CD4-positive, alpha-beta T cell treated with Interleukin-17A for 4 hours (primary cell): ENCODE measurements around the gene FGFR2.

Experiments
- DNase-seq: peaks from one replicate; pipeline ENCODE4 v3.0.0-alpha.2; 2020; ENCODE audit warnings: mixed read lengths

FGFR2 gene

GRCh38 chr10:121609426-121610380 is 11.5 kb upstream of the FGFR2 start:
- no peak for DNase-seq

- DNase-seq = peak; percentile 17
Observed at GRCh38 chr10:121608469-121609190, 10.4 kb upstream of the FGFR2 start.

GRCh38 chr10:121607310-121608055 is 9.2 kb upstream of the FGFR2 start:
- no peak for DNase-seq

DNA sequence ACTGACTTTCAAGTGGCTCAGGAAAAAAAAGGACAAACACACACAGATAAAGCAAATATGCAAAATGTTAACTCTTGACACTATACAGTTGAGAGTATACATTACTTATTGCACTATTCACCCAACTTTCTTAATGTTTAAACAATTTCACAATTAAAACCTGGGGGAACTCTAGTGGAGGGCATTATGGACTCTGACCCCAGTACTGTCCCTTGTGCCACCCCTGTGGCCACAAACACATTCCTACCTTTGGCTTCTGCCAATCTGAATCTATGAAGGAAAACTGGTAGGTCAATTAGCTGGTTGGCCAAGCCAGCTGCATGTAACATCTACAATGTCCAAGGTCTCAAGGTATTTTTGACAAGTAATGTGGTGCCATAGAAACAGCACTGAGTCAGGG is 7.5 kb upstream of the FGFR2 start:
- no peak for DNase-seq

DNA sequence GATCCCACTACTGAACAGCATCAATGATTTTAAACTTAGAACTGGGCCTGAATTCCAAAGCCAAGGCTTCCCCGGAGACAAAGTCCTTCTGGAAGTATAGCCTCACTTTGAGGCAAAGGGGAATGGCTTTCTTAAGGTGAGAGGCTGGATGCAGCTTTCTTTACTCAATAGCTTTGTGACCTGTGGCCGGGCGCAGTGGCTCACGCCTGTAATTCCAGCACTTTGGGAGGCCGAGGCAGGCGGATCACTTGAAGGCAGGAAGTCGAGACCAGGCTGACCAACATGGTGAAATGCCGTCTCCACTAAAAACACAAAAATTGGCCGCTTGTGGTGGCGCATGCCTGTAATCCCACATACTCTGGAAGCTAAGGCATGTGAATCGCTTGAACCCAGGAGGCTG is 3.2 kb upstream of the FGFR2 start:
- no peak for DNase-seq

- no peak for DNase-seq
Observed at GRCh38 chr10:121600611-121601010, 2.4 kb upstream of the FGFR2 start.

- no peak for DNase-seq
Observed at GRCh38 chr10:121599947-121600346, 1.7 kb upstream of the FGFR2 start.

DNA sequence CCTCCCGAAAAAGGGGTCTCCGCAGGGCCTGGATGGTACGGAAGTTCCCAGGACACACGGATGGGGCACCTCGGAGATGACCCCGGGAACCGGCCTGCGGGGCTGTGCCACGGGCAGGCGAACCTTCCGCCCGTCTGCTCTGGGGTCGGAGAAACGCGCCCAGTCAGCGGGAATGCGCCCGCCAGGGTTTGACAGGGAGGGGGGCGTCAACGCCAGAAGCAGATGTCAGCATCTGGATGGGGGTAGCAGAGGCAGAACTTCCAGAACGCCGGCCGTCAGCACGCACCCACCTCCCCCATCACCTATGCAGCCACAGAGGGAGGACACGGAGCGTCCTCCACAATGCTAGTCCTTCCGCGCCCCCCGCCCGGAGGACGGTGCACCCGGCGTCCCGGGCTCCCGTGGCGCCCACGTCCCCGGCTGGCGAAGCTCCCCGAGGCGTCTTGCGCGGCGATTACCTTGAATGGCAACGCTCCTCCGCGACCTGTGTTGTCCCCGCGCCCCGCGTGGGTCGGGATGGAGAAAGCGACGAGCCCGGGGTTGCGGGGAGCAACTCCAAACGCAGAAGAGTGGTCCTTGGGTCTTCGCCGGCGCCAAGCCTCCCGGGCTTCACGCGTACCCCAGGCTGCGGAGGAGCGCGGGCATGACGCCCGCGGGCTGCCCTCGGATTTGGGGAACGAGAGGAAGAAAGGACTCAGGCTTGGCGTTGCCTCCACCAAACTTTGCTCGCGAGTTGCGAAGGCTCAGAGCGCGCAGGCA is 561 bp downstream of the FGFR2 start:
- DNase-seq = no peak

GRCh38 chr10:121596689-121597503 is 1.3 kb downstream of the FGFR2 start:
- no peak for DNase-seq

- DNase-seq = no peak
Observed at GRCh38 chr10:121595806-121596688, 2.2 kb downstream of the FGFR2 start.

DNA sequence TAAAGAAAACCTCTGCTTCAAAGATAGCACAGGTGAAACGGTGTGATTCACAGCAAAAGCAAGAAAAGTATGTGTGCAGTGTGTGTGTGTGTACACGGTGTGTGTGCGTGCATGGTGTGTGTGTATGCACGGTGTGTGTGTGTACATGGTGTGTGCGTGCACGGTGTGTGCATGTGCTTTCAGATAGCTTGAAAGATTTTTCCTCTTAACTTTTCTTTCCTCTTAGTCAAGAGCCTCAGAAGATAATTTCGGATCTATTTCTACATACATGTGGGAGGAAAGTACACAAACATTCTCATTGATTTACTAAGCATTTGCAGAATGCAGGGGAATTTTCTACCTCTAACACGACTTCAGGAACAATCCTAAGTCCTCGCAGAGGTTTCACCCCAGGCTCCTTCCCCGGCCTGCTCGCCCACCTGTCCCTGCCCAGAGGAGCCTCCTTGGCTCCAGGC is 2.9 kb downstream of the FGFR2 start:
- DNase-seq = no peak

GRCh38 chr10:121594623-121595350 is 3.5 kb downstream of the FGFR2 start:
- no peak for DNase-seq

- no peak for DNase-seq
Observed at GRCh38 chr10:121594076-121594475, 4.2 kb downstream of the FGFR2 start.

GRCh38 chr10:121593281-121594075 is 4.8 kb downstream of the FGFR2 start:
- DNase-seq = no peak

GRCh38 chr10:121592155-121592890 is 5.9 kb downstream of the FGFR2 start:
- no peak for DNase-seq

DNA sequence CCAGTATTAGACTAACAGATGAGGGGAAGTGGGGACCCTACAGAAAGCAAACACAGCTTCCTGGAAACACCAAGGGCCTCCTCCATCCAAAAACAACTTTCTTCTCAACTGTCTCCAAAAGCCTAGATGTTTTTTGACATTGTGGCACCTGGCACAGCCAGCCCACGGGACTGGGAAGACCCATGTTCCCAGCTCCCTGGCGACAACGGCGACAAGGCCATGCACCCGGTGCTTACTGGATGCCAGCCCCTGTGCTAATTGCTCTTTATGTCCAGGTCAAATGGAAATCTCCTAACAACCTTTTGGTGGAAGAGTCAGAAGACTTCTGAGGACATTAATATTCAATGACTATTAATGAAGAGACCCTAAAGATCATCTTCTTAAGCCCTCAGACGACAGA is 7.1 kb downstream of the FGFR2 start:
- no peak for DNase-seq

DNA sequence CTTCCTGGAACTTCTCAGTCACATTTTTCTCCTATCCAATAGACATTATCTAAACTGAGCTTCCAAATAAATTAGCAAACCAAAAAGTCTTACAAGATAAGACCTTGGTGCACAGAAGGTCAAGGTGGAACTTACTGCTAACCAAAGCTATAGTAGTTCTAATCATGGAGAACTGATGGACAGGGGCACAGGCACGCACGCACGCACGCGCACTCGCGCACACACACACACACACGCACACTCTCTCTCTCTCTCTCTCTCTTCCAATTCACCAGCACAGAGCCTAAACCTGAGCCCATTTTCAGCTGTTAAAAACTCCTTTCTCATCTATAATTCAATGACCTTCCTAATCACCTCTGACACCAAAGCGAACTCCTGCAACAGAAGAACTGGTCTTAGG is 7.5 kb downstream of the FGFR2 start:
- no peak for DNase-seq

DNA sequence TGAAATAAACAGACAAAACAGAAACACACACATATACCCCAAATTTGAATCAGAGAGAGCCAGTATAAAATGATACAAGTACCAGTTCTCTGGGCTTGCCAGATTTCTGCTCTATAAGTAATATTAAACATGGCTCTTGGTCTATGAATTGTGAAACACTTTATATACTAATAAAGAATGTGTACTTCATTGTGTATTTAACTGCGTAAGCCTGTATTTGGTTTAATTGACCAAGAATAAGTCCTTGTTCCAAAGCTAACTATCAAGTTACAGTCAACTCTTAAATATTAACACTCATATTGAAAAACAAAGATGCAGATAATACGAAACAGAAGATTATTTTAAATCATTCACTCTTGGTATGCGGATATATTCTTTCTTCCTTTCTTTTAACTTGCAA is 8.7 kb downstream of the FGFR2 start:
- no peak for DNase-seq
